ENCODE data around the gene HPX.

The HPX gene, protein sequence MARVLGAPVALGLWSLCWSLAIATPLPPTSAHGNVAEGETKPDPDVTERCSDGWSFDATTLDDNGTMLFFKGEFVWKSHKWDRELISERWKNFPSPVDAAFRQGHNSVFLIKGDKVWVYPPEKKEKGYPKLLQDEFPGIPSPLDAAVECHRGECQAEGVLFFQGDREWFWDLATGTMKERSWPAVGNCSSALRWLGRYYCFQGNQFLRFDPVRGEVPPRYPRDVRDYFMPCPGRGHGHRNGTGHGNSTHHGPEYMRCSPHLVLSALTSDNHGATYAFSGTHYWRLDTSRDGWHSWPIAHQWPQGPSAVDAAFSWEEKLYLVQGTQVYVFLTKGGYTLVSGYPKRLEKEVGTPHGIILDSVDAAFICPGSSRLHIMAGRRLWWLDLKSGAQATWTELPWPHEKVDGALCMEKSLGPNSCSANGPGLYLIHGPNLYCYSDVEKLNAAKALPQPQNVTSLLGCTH

GRCh38 chr11:6440906-6441358 is at the start of gene HPX:
TSS of gene HPX (minus strand) at chr11:6440987. CDS start at chr11:6440963, 24 bp downstream.
- DNase-seq (ENCODE audit: low read depth) = no peak

- no peak for DNase-seq (ENCODE audit: low read depth)
Observed at GRCh38 chr11:6489306-6489705, 48.5 kb upstream of the HPX start.

DNA sequence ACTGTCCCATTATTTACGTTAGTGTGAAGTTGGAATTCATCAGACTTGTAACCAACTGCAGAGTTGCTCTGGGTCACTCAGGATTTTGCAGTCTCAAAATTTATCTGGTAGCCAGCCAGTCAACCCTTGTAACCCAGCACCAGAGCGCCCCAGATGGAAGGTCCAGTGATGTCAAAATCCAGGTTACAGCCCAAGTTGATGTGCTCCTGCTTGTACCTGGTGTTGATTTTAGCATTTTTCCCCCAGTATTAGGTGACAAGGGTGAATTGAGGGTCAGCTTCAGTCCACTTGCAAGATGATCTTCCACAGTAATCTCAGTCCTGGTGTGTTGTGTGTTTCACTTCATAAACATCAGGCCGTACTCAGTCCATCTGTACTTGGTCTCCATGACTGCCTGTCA is 48.0 kb upstream of the HPX start:
- no peak for DNase-seq (ENCODE audit: low read depth)

DNA sequence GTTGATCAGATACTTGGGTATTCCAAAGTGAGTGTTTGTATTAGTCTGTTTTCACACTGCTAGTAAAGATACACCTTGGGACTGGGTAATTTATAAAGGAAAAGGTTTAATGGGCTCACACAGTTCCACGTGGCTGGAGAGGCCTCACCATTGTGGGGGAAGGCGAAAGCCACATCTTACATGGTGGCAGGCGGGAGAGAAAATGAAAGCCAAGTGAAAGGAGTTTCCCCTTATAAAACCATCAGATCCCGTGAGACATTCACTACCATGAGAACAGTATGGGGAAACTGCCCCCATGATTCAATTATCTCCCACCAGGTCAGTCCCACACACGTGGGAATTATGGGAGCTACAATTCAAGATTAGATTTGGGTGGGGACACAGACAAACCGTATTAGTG is 47.6 kb upstream of the HPX start:
- DNase-seq (ENCODE audit: low read depth) = no peak

DNA sequence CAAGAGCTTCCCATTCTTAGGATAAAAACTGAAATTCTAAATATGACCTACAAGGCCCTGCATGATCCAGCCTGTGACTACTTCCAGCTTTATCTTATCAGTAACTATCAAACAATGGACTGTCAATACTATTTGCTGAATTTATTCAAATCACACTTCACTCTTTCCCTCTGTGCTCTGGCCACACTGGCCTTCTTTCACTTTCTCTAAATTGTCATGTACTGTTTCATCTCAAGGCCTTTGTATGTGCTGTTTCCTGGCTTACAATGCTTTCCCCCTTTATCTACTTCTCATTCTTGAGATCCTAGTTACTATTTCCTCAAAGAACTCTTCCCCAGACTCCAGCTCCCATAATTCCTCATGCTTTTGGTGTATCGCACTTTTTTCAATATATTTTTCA is 46.2 kb upstream of the HPX start:
- DNase-seq (ENCODE audit: low read depth) = no peak

- no peak for DNase-seq (ENCODE audit: low read depth)
Observed at GRCh38 chr11:6486256-6486655, 45.5 kb upstream of the HPX start.

GRCh38 chr11:6485661-6486060 is 44.9 kb upstream of the HPX start:
- DNase-seq (ENCODE audit: low read depth) = no peak

GRCh38 chr11:6483015-6483414 is 42.2 kb upstream of the HPX start:
- no peak for DNase-seq (ENCODE audit: low read depth)

DNA sequence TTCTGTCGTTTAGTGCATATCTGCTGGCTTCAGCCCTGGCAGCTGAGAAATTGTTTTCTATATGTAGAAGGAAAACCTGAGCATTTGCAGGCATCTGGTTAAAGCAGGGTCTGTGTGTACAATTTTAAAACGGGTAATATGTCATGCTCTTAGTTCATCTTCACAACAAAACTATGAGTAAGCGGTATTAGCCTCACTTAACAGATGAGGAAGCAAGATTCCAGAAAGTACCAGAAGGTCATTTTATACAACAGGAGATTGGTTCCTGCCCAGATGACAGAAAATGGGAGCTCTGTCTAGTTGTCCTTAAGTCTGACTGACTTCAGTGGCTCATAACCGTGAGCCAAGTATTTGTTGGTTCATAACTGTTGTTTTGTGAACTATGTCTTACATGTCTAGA is 41.7 kb upstream of the HPX start:
- no peak for DNase-seq (ENCODE audit: low read depth)

GRCh38 chr11:6481924-6482275 is 41.1 kb upstream of the HPX start:
- DNase-seq (ENCODE audit: low read depth) = no peak

DNA sequence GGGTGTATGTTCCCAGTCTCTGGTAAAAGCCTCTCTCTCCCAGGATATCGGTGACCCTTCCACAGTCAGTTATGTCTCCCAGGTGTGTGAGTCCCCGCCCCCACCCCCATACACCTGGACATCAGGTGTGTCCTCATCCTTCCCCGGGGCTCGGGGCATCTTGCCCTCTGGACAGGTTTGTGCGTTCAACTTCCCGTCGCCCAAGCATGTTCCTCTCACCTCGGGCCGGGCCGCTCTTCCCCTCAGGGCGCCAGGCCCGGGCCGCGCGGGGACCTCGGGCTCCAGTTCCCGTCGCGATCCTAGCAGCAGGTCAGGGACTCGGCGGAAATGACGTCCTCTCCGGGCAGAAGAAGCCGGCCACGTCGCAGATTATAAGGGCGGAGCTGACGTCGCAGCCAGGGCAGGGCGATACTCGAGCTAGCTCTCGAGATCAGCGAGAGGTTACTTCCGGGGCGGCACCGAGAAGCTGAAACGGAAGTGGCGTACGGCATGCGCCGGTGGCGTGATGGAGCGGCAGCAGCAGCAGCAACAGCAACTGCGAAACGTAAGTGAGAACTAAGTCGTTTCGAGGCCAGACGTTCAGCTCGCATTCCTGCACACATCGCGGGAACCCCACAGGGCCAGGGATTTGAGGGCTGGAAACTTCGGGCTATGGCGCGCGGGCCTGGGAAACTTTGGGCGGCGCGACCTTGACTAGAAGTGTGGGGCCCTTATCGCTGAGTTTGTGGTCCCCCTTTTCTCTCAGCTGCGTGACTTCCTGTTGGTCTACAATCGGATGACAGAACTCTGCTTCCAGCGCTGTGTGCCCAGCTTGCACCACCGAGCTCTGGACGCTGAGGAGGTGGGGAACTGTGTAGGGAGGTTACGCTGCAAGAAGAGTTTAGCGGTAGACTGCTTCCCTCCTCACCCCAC is 40.5 kb upstream of the HPX start, which contains the start of the genes ARFIP2 and TIMM10B:
Gene ARFIP2 (minus strand): TSS at position 320 of the 912 bp plus-strand sequence. CDS start 910 bp downstream, outside the sequence.
Gene TIMM10B (plus strand): TSS at position 490 of the 912 bp plus-strand sequence. CDS start 16 bp downstream, at position 506.
- DNase-seq (ENCODE audit: low read depth) = peak; percentile 92

- no peak for DNase-seq (ENCODE audit: low read depth)
Observed at GRCh38 chr11:6480299-6480914, 39.6 kb upstream of the HPX start.

GRCh38 chr11:6476571-6476970 is 35.8 kb upstream of the HPX start:
- DNase-seq (ENCODE audit: low read depth) = no peak

DNA sequence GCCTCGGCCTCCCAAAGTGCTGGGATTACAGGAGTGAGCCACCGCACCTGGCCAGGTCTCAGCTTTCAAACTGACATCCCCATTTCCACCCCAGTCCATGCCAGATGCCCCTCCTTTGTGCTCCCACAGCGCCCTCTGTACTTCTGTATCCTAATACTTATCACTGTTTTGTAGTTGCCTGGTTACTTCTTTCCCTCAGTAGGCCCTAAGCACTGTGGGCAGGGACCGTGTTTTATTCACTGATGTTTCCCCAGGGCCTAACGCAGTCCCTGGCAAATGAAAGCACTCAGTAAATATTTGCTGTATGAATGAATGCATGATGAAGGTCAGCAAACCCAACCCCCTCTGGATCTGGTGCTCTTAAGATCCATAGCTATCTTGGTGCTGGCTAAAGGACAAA is 35.1 kb upstream of the HPX start:
- DNase-seq (ENCODE audit: low read depth) = no peak

- no peak for DNase-seq (ENCODE audit: low read depth)
Observed at GRCh38 chr11:6474806-6475500, 34.2 kb upstream of the HPX start.

DNA sequence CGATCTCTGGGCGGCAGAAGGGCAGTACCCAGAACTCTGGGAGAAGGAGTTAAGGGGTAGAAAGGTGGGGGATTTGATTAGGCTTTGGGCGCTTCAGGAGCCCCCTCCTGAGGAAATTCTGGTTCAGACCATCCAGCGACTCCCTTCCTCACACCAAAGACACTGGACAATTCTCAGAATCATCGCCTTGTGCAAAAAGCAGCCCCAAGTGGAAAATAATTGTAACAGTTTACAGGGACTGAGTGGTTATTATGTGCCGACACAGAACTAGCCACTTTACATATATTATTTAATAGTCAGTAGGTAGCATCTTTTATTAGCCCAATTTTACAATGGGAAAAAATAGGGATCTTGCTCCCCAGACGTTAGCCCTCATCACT is 33.6 kb upstream of the HPX start:
- no peak for DNase-seq (ENCODE audit: low read depth)

- DNase-seq (ENCODE audit: low read depth) = no peak
Observed at GRCh38 chr11:6473451-6474412, 32.9 kb upstream of the HPX start, which contains the start of gene TRIM3. TSS of gene TRIM3 (minus strand) at chr11:6473941. CDS start at chr11:6465695, 8,246 bp downstream.

GRCh38 chr11:6472934-6473333 is 32.1 kb upstream of the HPX start:
- no peak for DNase-seq (ENCODE audit: low read depth)

- DNase-seq (ENCODE audit: low read depth) = no peak
Observed at GRCh38 chr11:6469599-6469998, 28.8 kb upstream of the HPX start.

DNA sequence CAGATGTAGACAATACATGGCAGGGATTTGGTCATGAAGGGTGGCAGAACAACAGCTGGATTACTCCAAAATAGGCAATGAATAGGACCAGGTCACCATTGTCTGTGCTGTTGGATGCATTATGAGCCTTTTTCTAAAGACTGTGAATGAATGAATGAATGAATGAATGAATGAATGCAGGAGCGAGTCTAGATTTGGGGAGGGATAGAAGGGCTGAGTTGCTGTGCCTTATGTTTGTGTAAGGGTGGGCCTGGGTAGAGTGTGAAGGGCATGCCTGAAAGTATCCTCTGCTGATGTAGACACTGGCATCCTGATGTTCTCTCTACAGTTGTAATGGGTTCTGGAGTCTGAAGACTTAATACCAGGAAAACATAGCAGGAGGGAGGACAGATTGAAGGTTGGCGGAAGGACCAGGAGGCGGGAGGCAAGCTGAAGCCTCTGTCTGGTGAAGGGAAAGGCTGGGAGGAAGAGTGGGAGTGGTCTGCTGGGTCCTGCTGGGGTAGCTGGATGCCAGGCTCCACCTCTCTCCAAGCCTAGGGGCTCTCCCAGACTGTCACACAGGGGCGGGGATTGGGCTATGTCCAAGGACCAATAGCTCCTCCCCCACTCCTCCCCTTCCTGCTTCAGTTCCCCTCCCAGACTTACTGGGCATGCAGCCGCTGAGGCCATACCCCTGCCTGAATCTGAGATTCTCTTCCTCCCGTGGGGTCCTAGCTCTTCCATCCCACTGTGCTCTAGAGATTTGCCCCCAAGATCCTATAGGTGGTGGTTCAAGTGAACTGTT is 28.1 kb upstream of the HPX start:
- no peak for DNase-seq (ENCODE audit: low read depth)
